Dendritic cell treated with granulocyte-macrophage colony-stimulating factor and Interleukin-4, amounts not matched to agents 40 ng/mL and 50 ng/mL, for 4 days (primary cell): ENCODE results near the gene MRPL43.

Experiments used
- H3K27ac Mint-ChIP-seq: one replicate; pipeline ENCODE4 v1.8.0; 2022; ENCODE audit warnings: mild to moderate bottlenecking, mixed read lengths
- H3K27me3 Mint-ChIP-seq: one replicate; pipeline ENCODE4 v1.8.0; 2022; ENCODE audit warnings: mild to moderate bottlenecking, mixed read lengths
- H3K36me3 Mint-ChIP-seq: one replicate; pipeline ENCODE4 v1.8.0; 2022; ENCODE audit warnings: low read depth, mixed read lengths
- H3K4me1 Mint-ChIP-seq: one replicate; pipeline ENCODE4 v1.8.0; 2022; ENCODE audit warnings: low read depth, mixed read lengths
- H3K4me3 Mint-ChIP-seq: one replicate; pipeline ENCODE4 v1.8.0; 2022; ENCODE audit warnings: mild to moderate bottlenecking, moderate library complexity, mixed read lengths
- H3K9me3 Mint-ChIP-seq: one replicate; pipeline ENCODE4 v1.8.0; 2022; ENCODE audit warnings: mixed read lengths
- intact Hi-C: fragments of 100-400 bp; cut with micrococcal nuclease; formaldehyde crosslinking; loops from one replicate; pipeline ENCODE4 v1.15.0; 2022

The MRPL43 gene

GRCh38 chr10:101028446-101029337 lies 41.4 kb upstream of the MRPL43 start:
- no peaks in the 10 kb centered on the region for H3K9me3 Mint-ChIP-seq
- intact Hi-C loops = no loop called here
- H3K36me3 Mint-ChIP-seq = peaks cover 27% of the 10 kb centered on the region
- H3K4me1 Mint-ChIP-seq = peaks cover 50% of the 10 kb centered on the region
- peak overlapping the region; percentile 98 for H3K27ac Mint-ChIP-seq
- no peak overlapping the region for H3K4me3 Mint-ChIP-seq
- H3K27me3 Mint-ChIP-seq = peaks cover 6% of the 10 kb centered on the region

GRCh38 chr10:101027106-101027720 lies 39.9 kb upstream of the MRPL43 start:
- Mint-ChIP-seq H3K4me1 (peaks cover 44% of the 10 kb centered on the region), H3K36me3 (peaks cover 12% of the 10 kb centered on the region), H3K27me3 (peaks cover 6% of the 10 kb centered on the region), H3K4me3 (peak overlapping the region; percentile 8), H3K27ac (peak overlapping the region; percentile 79), H3K9me3 (no peaks in the 10 kb centered on the region)
- intact Hi-C loops = no loop called here

GRCh38 chr10:101022967-101023705 lies 35.8 kb upstream of the MRPL43 start:
- Mint-ChIP-seq H3K4me1 (peaks cover 43% of the 10 kb centered on the region), H3K9me3 (no peaks in the 10 kb centered on the region), H3K27me3 (peaks cover 4% of the 10 kb centered on the region), H3K36me3 (no peaks in the 10 kb centered on the region), H3K27ac (no peak overlapping the region), H3K4me3 (no peak overlapping the region)
- intact Hi-C loops = no loop called here

GRCh38 chr10:101021692-101022251 lies 34.5 kb upstream of the MRPL43 start:
- intact Hi-C loops = no loop called here
- Mint-ChIP-seq H3K4me3 (no peak overlapping the region), H3K27me3 (peaks cover 15% of the 10 kb centered on the region), H3K4me1 (peaks cover 38% of the 10 kb centered on the region), H3K36me3 (no peaks in the 10 kb centered on the region), H3K9me3 (no peaks in the 10 kb centered on the region), H3K27ac (peak overlapping the region; percentile 15)

- no peak overlapping the region for H3K4me3 Mint-ChIP-seq
- H3K9me3 Mint-ChIP-seq = no peaks in the 10 kb centered on the region
- intact Hi-C loops = no loop called here
- peaks cover 21% of the 10 kb centered on the region for H3K27me3 Mint-ChIP-seq
- H3K27ac Mint-ChIP-seq = peak overlapping the region; percentile 40
- H3K4me1 Mint-ChIP-seq = peaks cover 35% of the 10 kb centered on the region
- no peaks in the 10 kb centered on the region for H3K36me3 Mint-ChIP-seq
These were observed 33.9 kb upstream of the MRPL43 start for GRCh38 chr10:101021239-101021638.

GRCh38 chr10:101020427-101021075 lies 33.3 kb upstream of the MRPL43 start:
- Mint-ChIP-seq H3K27me3 (peaks cover 23% of the 10 kb centered on the region), H3K4me1 (peaks cover 36% of the 10 kb centered on the region), H3K36me3 (no peaks in the 10 kb centered on the region), H3K4me3 (no peak overlapping the region), H3K9me3 (no peaks in the 10 kb centered on the region), H3K27ac (peak overlapping the region; percentile 40)
- intact Hi-C loops = no loop called here

- Mint-ChIP-seq H3K27me3 (peaks cover 33% of the 10 kb centered on the region), H3K36me3 (no peaks in the 10 kb centered on the region), H3K4me1 (peaks cover 47% of the 10 kb centered on the region), H3K4me3 (peak overlapping the region; percentile 50), H3K27ac (peak overlapping the region; percentile 71), H3K9me3 (no peaks in the 10 kb centered on the region)
- intact Hi-C loops = loop anchor here (2.0 to 10.0 kb wide), 2 partner anchors 47 to 55 kb away; partner anchors contain the start of gene SEMA4G
These were observed 32.1 kb upstream of the MRPL43 start for GRCh38 chr10:101019440-101019703.

- Mint-ChIP-seq H3K36me3 (no peaks in the 10 kb centered on the region), H3K9me3 (no peaks in the 10 kb centered on the region), H3K4me1 (peaks cover 52% of the 10 kb centered on the region), H3K27ac (peak overlapping the region; percentile 71), H3K4me3 (peak overlapping the region; percentile 41), H3K27me3 (peaks cover 33% of the 10 kb centered on the region)
- intact Hi-C loops = loop anchor here (2.0 to 10.0 kb wide), 2 partner anchors 48 to 54 kb away; partner anchors contain the start of gene SEMA4G
These were observed 31.5 kb upstream of the MRPL43 start for GRCh38 chr10:101018600-101019439.

- H3K27me3 Mint-ChIP-seq = peaks cover 37% of the 10 kb centered on the region
- intact Hi-C loops = loop anchor here (2.0 to 10.0 kb wide), 2 partner anchors 49 to 53 kb away; partner anchors contain the start of gene SEMA4G
These were observed 30.9 kb upstream of the MRPL43 start for GRCh38 chr10:101018118-101018599.

GRCh38 chr10:101016814-101017213 lies 29.5 kb upstream of the MRPL43 start:
- Mint-ChIP-seq H3K4me1 (peaks cover 67% of the 10 kb centered on the region), H3K4me3 (no peak overlapping the region), H3K36me3 (no peaks in the 10 kb centered on the region), H3K27me3 (peaks cover 38% of the 10 kb centered on the region), H3K27ac (no peak overlapping the region), H3K9me3 (no peaks in the 10 kb centered on the region)
- intact Hi-C loops = loop anchor here (10.0 kb wide), 1 partner anchor 52 kb away; the partner anchor contains the start of gene SEMA4G

More at GRCh38 chr10:101018118-101018599, 30.9 kb upstream of the MRPL43 start:
- H3K4me1 Mint-ChIP-seq = peaks cover 56% of the 10 kb centered on the region
- H3K9me3 Mint-ChIP-seq = no peaks in the 10 kb centered on the region
- H3K27ac Mint-ChIP-seq = peak overlapping the region; percentile 33
- peak overlapping the region; percentile 41 for H3K4me3 Mint-ChIP-seq
- no peaks in the 10 kb centered on the region for H3K36me3 Mint-ChIP-seq

- intact Hi-C loops = loop anchor here (10.0 kb wide), 1 partner anchor 51 kb away; the partner anchor contains the start of gene SEMA4G
- Mint-ChIP-seq H3K27me3 (peaks cover 38% of the 10 kb centered on the region), H3K4me1 (peaks cover 61% of the 10 kb centered on the region), H3K27ac (no peak overlapping the region), H3K4me3 (no peak overlapping the region), H3K36me3 (no peaks in the 10 kb centered on the region), H3K9me3 (no peaks in the 10 kb centered on the region)
These were observed 28.3 kb upstream of the MRPL43 start for GRCh38 chr10:101015582-101015973.

- no peaks in the 10 kb centered on the region for H3K9me3 Mint-ChIP-seq
- H3K27me3 Mint-ChIP-seq = peaks cover 38% of the 10 kb centered on the region
- no peak overlapping the region for H3K4me3 Mint-ChIP-seq
- intact Hi-C loops = loop anchor here (1.0 to 10.0 kb wide), 2 partner anchors 16 to 50 kb away; partner anchors contain the start of genes LZTS2 and SEMA4G
- no peaks in the 10 kb centered on the region for H3K36me3 Mint-ChIP-seq
- no peak overlapping the region for H3K27ac Mint-ChIP-seq
- H3K4me1 Mint-ChIP-seq = peaks cover 56% of the 10 kb centered on the region
These were observed 27.8 kb upstream of the MRPL43 start for GRCh38 chr10:101014966-101015581.
